OCI-LY3 (cell line): Measurements from ENCODE around the gene MYO16.

Experiments used
- CTCF ChIP-seq: fragments of 200-600, 300-600 bp; sonication (generic); IDR thresholded peaks from 2 replicates; pipeline ENCODE4 v1.5.1; 2014; ENCODE audit warnings: antibody characterized with exemption, low read length, low read depth
- EZH2phosphoT487 ChIP-seq: fragments of 200-600 bp; shearing (Covaris generic); IDR thresholded peaks from 2 replicates; pipeline ENCODE4 v1.6.1; 2018; ENCODE audit warnings: antibody characterized with exemption, mixed run types, low read depth

GRCh38 chr13:108632649-108633167 is 3.3 kb downstream of the MYO16 start:
- TF ChIP-seq CTCF (no peak), EZH2phosphoT487 (no peak)
